ENCODE measurements around the gene RASSF5. TPM values are rescaled to one million over a fixed set of nuclear protein-coding genes. Genes with fewer than 3 reads are reported as not detected.

The RASSF5 gene
- polyA plus RNA-seq, 1 donor from 2014 or later = 4.0 TPM

GRCh38 chr1:206460836-206461426 lies 46.4 kb upstream of the RASSF5 start:
- Histone ChIP-seq H3K4me2 (ENCODE audit: low read length) (no peak overlapping the region), H3K4me3 (ENCODE audit: low read length) (no peak overlapping the region), H3K9me3 (ENCODE audit: low read length) (no peaks in the 10 kb centered on the region), H3K27me3 (ENCODE audit: insufficient read depth, low read depth, low read length) (no peaks in the 10 kb centered on the region), H3K9ac (ENCODE audit: low read length) (no peak overlapping the region), H3K27ac (ENCODE audit: low read length) (no peak overlapping the region), H4K20me1 (ENCODE audit: insufficient read depth) (no peaks in the 10 kb centered on the region), H3K9me2 (ENCODE audit: insufficient read depth, low read length) (no peaks in the 10 kb centered on the region), H2AFZ (ENCODE audit: low read depth, low read length) (no peak overlapping the region), H3K79me2 (replicated peaks; ENCODE audit: insufficient read depth, low read length) (no peaks in the 10 kb centered on the region), H3K36me3 (ENCODE audit: insufficient read depth, low read length) (peaks cover 7% of the 10 kb centered on the region), H3F3A (ENCODE audit: insufficient read depth, low read length, poor library complexity, severe bottlenecking) (no peaks in the 10 kb centered on the region)
- TF ChIP-seq TAF1 (IDR thresholded peaks at IDR 0.05; ENCODE audit: low read depth) (no peak), CTCF (IDR thresholded peaks at IDR 0.05; ENCODE audit: poor library complexity, severe bottlenecking) (no peak), REST (IDR thresholded peaks at IDR 0.05; ENCODE audit: borderline replicate concordance) (no peak), SMC3 (conservative IDR thresholded peaks at IDR 0.05; ENCODE audit: poor library complexity) (no peak), RAD21 (conservative IDR thresholded peaks at IDR 0.05) (no peak), EZH2 (IDR thresholded peaks at IDR 0.05; ENCODE audit: borderline replicate concordance, insufficient read depth, low read length, poor library complexity, severe bottlenecking) (no peak), MXI1 (conservative IDR thresholded peaks at IDR 0.05; ENCODE audit: poor library complexity, severe bottlenecking) (no peak), POLR2AphosphoS5 (IDR thresholded peaks at IDR 0.05) (no peak), EP300 (conservative IDR thresholded peaks at IDR 0.05; ENCODE audit: poor library complexity, severe bottlenecking) (no peak)

- no peaks in the 10 kb centered on the region for H3K27me3 ChIP-seq (ENCODE audit: insufficient read depth, low read depth, low read length)
- TF ChIP-seq CTCF (IDR thresholded peaks at IDR 0.05; ENCODE audit: poor library complexity, severe bottlenecking) = peak; percentile 82
- peak; percentile 64 for TF ChIP-seq RAD21 (conservative IDR thresholded peaks at IDR 0.05)
- TF ChIP-seq EP300 (conservative IDR thresholded peaks at IDR 0.05; ENCODE audit: poor library complexity, severe bottlenecking) = no peak
- TF ChIP-seq REST (IDR thresholded peaks at IDR 0.05; ENCODE audit: borderline replicate concordance) = no peak
- no peak for TF ChIP-seq POLR2AphosphoS5 (IDR thresholded peaks at IDR 0.05)
- TF ChIP-seq MXI1 (conservative IDR thresholded peaks at IDR 0.05; ENCODE audit: poor library complexity, severe bottlenecking) = no peak
- TF ChIP-seq SMC3 (conservative IDR thresholded peaks at IDR 0.05; ENCODE audit: poor library complexity) = peak; percentile 73
- H3K4me2 ChIP-seq (ENCODE audit: low read length) = no peak overlapping the region
- H3K9me2 ChIP-seq (ENCODE audit: insufficient read depth, low read length) = no peaks in the 10 kb centered on the region
- no peak overlapping the region for H2AFZ ChIP-seq (ENCODE audit: low read depth, low read length)
- no peak overlapping the region for H3K27ac ChIP-seq (ENCODE audit: low read length)
- H4K20me1 ChIP-seq (ENCODE audit: insufficient read depth) = no peaks in the 10 kb centered on the region
- H3K36me3 ChIP-seq (ENCODE audit: insufficient read depth, low read length) = peaks cover 7% of the 10 kb centered on the region
- H3K9me3 ChIP-seq (ENCODE audit: low read length) = no peaks in the 10 kb centered on the region
- H3K9ac ChIP-seq (ENCODE audit: low read length) = no peak overlapping the region
- no peaks in the 10 kb centered on the region for H3F3A ChIP-seq (ENCODE audit: insufficient read depth, low read length, poor library complexity, severe bottlenecking)
- no peak overlapping the region for H3K4me3 ChIP-seq (ENCODE audit: low read length)
- no peaks in the 10 kb centered on the region for H3K79me2 ChIP-seq (replicated peaks; ENCODE audit: insufficient read depth, low read length)
Measured at GRCh38 chr1:206461602-206462455, 45.5 kb upstream of the RASSF5 start.

Data from neural cell (in vitro differentiated cells).